Testis (tissue), 3 donors: Measurements from ENCODE around the gene KIDINS220. TPM values are rescaled to one million over a fixed set of nuclear protein-coding genes. Genes with fewer than 3 reads are reported as not detected.

Experiments
- DNase-seq: peaks from one replicate; pipeline ENCODE4 v3.0.0-alpha.2; 2019
- H3K27ac ChIP-seq, 2 donors: fragments of 200-600 bp; sonication (generic); one replicate each; pipeline ENCODE4 v1.5.1; 2019
- H3K27me3 ChIP-seq: fragments of 200-600 bp; sonication (generic); one replicate; pipeline ENCODE4 v1.5.1; 2019
- H3K36me3 ChIP-seq: fragments of 200-600 bp; sonication (generic); one replicate; pipeline ENCODE4 v1.5.1; 2017; ENCODE audit warnings: low read depth; ENCODE audit errors: missing control alignments
- H3K4me1 ChIP-seq: fragments of 200-600 bp; sonication (generic); one replicate; pipeline ENCODE4 v1.5.1; 2019
- H3K4me3 ChIP-seq, 2 donors: fragments of 200-600 bp; sonication (generic); one replicate each; pipeline ENCODE4 v1.5.1; 2017 to 2019
- H3K9me3 ChIP-seq: fragments of 200-600 bp; sonication (generic); one replicate; pipeline ENCODE4 v1.5.1; 2017
- POLR2A ChIP-seq: fragments of 450-650 bp; IDR thresholded peaks from one replicate; pipeline ENCODE4 v1.6.1; 2017; ENCODE audit warnings: antibody characterized with exemption, mild to moderate bottlenecking, moderate library complexity
- WGBS, 2 donors: methylation state at CpG; one replicate each; pipeline ENCODE4 v1.1.5; 2018; 5-methylcytosine and 5-hydroxymethylcytosine counted together
- intact Hi-C: fragments of 100-400 bp; cut with DNase I; formaldehyde crosslinking; loops from one replicate; pipeline ENCODE4 v1.15.1; 2023; ENCODE audit warnings: low total_unique reads
- polyA plus RNA-seq: library from polyadenylated mRNA; stranded (reverse); fragments of 350-450 nt; fragmentation: Illumina TruSeq; extraction: RNeasy Lipid Tissue Mini Kit (QIAGEN cat#74804); gene quantifications from one replicate; pipeline ENCODE4 v1.2.3, GENCODE V29; 2014; ENCODE audit warnings: low read depth, low replicate concordance; ENCODE audit not compliant: insufficient read depth
- total RNA-seq, 2 donors: library from RNA; depleted of rRNA; stranded (reverse); fragments of >200 nt; gene quantifications; one replicate each; pipeline ENCODE4 v1.2.3, GENCODE V29; 2016
- TF ChIP-seq, protein P1 (sequence below), 3 experiments: fragments of 450-650 bp in 2 of 3; fragments of 200-600 bp in 1 of 3; sonication (generic) in 1 of 3; IDR thresholded peaks; one replicate each; pipeline ENCODE4 v1.5.1; 2016 to 2019; ENCODE audit warnings: antibody characterized with exemption in 3 of 3, mild to moderate bottlenecking in 2 of 3, moderate library complexity in 1 of 3

The KIDINS220 gene
- total and polyA plus RNA-seq, 3 donors from 2014 or later = 25.5 to 75.7 (median 68.6) TPM

DNA sequence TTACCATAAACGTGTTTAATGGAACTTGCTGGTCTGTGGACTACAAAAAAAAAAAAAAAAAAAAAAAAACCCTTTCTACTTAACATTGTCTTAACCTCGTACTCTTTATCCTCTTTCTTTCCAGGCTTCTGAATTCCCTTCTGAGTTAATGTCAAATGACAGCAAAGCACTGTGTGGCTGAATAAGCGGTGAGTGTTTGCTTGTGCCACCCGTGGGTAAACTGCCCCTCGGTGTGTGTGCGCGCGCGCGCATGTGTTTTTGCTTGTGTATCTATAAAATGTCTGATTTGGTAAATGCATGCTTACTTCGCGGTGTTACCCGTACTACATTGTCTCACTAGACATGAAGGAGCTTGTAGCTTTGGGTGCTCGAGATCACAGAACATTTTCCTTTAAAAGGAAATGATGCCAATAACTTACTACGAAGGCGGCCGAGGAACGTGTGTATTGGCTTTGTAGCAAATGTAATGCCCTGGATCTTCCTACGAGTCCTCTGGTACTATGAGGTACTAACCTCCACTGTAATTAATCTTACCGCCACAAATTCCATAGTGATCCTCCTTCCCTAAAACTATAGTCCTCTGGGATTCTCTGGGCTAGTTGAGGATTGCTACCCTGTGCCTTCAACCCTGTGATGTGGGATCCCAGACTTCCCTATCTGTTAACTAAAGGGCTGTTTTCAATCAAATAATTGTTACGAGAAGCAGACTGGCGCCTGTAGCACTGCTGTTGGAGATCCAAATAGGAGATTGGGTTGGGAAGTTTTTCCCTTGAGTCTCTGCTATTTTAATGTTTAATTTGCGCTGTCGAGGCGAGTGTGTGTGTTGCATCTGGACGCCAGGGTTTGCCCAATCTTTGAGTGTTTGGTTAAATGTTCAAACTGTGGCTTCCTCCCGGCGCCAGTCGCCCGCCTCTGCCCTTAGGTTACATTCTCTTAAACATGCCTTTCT is 154.4 kb downstream of the KIDINS220 start:
- Histone ChIP-seq H3K27ac (peak overlapping the region; percentile 59 to 66), H3K9me3 (no peaks in the 10 kb centered on the region), H3K27me3 (no peaks in the 10 kb centered on the region), H3K36me3 (no peaks in the 10 kb centered on the region), H3K4me1 (peaks cover 15% of the 10 kb centered on the region), H3K4me3 (peak overlapping the region; percentile 59 to 77)
- intact Hi-C loops = no loop called here
- TF ChIP-seq, protein P1, sequence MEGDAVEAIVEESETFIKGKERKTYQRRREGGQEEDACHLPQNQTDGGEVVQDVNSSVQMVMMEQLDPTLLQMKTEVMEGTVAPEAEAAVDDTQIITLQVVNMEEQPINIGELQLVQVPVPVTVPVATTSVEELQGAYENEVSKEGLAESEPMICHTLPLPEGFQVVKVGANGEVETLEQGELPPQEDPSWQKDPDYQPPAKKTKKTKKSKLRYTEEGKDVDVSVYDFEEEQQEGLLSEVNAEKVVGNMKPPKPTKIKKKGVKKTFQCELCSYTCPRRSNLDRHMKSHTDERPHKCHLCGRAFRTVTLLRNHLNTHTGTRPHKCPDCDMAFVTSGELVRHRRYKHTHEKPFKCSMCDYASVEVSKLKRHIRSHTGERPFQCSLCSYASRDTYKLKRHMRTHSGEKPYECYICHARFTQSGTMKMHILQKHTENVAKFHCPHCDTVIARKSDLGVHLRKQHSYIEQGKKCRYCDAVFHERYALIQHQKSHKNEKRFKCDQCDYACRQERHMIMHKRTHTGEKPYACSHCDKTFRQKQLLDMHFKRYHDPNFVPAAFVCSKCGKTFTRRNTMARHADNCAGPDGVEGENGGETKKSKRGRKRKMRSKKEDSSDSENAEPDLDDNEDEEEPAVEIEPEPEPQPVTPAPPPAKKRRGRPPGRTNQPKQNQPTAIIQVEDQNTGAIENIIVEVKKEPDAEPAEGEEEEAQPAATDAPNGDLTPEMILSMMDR (IDR thresholded peaks at IDR 0.05) = no peak
- no peak for TF ChIP-seq POLR2A
- WGBS, 2 donors = 9 to 18% methylated on average over 30 of the region's 30 CpGs
- DNase-seq = peak; percentile 56

DNA sequence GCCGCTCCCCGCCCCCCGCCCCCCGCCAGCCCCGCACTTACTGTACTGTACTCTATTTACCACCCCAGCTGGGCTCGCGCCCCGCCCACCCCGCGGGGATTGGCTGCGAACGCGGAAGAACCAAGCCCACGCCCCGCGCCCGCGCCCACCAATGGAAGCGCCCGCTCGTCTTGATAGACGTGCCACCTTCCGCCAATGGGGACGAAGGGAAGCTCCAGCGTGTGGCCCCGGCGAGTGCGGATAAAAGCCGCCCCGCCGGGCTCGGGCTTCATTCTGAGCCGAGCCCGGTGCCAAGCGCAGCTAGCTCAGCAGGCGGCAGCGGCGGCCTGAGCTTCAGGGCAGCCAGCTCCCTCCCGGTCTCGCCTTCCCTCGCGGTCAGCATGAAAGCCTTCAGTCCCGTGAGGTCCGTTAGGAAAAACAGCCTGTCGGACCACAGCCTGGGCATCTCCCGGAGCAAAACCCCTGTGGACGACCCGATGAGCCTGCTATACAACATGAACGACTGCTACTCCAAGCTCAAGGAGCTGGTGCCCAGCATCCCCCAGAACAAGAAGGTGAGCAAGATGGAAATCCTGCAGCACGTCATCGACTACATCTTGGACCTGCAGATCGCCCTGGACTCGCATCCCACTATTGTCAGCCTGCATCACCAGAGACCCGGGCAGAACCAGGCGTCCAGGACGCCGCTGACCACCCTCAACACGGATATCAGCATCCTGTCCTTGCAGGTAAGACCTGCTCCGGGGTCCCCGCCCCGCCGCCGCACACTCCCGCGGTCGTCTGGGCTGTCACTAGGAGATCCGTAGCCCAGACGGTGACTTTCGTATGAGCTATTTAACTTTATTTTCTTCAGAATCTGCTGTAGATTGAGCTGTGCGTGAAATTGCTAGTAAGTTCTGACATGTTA is 155.4 kb downstream of the KIDINS220 start, which contains the start of gene ID2:
ID2 (plus strand) TSS at position 271 of the 907 bp plus-strand sequence; CDS start at position 381, 110 bp downstream.
- WGBS, 2 donors = 0 to 1% methylated on average over 12 to 53 of the region's 70 CpGs

DNA sequence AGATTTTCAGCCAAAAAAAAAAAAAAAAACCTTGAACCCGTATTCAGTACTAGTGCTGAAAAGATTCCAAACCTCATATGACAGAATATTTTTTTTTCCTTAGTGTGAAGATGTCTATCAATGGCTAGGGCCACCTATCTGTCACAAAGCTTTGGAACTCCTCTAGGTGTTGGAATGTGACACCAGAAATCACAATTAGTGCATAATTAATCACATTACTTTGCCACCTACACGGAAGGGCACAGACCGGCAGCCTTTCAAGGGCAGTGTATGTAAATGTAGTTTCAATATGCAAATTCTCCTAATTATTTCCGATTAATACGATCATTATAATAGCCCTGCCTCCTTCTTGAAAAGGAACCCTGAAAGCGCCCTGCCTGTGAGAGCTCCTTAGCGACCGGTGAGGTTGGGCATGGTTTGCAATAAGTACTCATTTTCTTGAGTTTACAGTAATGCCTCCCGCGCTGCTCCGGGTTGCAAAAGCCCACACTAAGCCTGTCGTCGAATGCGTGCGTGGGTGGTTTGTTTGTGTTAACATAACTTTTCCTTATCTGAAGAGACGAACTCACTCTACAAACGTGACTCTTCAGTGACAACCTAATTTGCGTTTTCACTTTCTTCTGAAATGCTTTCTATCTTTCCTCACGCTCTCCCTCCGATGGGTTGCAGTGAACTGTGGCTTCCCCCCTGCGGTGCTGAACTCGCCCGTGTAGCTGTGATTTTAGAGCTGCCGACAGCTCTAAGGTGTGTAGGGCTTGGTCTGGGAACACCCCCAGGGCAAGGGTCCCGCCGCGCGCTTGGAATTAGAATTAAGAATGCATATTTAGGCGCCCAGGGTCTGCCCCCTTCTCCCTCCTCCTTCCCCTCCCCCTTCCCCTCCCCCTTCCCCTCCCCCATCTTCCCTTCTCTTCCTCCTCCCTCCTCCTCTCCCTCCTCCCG is 156.3 kb downstream of the KIDINS220 start:
- peak overlapping the region; percentile 56 to 77 for H3K4me3 ChIP-seq
- H3K27ac ChIP-seq = peak overlapping the region; percentile 61 to 97
- peaks cover 21% of the 10 kb centered on the region for H3K4me1 ChIP-seq
- intact Hi-C loops = no loop called here
- no peak for TF ChIP-seq POLR2A
- TF ChIP-seq, protein P1 (IDR thresholded peaks at IDR 0.05) = no peak
- no peaks in the 10 kb centered on the region for H3K27me3 ChIP-seq
- H3K36me3 ChIP-seq = no peaks in the 10 kb centered on the region
- WGBS, 2 donors = 1% methylated on average over 29 to 30 of the region's 30 CpGs
- H3K9me3 ChIP-seq = no peaks in the 10 kb centered on the region
- peak; percentile 81 for DNase-seq

More for the DNA sequence above, 155.4 kb downstream of the KIDINS220 start, which contains the start of gene ID2:
- H3K9me3 ChIP-seq = no peaks in the 10 kb centered on the region
- H3K36me3 ChIP-seq = no peaks in the 10 kb centered on the region
- DNase-seq = peak; percentile 99
- no peaks in the 10 kb centered on the region for H3K27me3 ChIP-seq
- H3K4me3 ChIP-seq = peak within 1 kb of the TSS; percentile 59 to 77
- intact Hi-C loops = no loop called here
- H3K4me1 ChIP-seq = peaks cover 15% of the 10 kb centered on the region
- TF ChIP-seq POLR2A = peak; percentile 90
- TF ChIP-seq, protein P1 (IDR thresholded peaks at IDR 0.05) = no peak
- H3K27ac ChIP-seq = peak within 1 kb of the TSS; percentile 61 to 97
